ENCODE results near the gene HBA1.
"Not testable (repeated sequence)": the region's sequence is repeated elsewhere in the genome, so short reads cannot be mapped to it uniquely, and the experiment has no call there.

The HBA1 gene

DNA sequence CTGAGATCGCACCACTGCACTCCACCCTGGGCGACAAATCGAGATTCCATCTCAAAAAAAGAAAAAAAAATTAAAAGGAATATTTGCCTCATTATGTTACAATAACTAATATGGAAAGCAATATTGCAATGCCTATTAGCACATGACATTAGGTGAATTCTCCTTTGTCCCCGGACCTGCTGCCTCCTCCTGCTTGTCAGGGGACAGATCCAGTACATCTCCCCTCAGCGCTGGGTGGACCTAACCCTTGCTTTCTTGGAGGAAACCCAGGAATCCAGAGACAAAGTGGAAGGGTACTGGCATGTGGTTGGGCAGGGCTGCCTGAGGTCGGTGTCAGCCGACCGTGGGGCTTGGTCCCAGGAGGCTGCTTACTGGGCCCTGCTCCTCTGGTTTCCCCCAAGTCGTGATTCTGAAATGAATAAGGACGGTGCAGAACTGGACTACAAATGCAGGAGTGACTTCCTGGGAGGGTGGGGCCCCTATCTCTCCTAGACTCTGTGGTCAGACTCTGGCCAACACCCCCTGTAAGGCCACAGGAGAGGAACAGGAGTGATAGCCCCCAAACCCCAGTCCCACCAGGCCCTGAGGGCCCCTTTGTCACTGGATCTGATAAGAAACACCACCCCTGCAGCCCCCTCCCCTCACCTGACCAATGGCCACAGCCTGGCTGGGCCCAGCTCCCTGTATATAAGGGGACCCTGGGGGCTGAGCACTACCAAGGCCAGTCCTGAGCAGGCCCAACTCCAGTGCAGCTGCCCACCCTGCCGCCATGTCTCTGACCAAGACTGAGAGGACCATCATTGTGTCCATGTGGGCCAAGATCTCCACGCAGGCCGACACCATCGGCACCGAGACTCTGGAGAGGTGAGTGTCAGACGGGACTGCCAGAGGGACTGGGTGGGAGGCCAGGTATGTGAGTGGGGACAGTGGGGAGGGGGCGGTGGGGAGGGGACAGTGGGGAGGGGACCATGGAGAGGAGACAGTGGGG is 24.0 kb upstream of the HBA1 start, which contains the start of gene HBZ:
Gene HBZ, plus strand, starts transcription at position 504 of the 988 bp plus-strand sequence. Its CDS starts 266 bp downstream, at position 770.
- DNase-seq (ENCODE audit: insufficient read length, low spot score) = no peak
- FAIRE-seq = no peak
- no peak for TF ChIP-seq POLR2A (IDR thresholded peaks at IDR 0.05; ENCODE audit: low read depth, low read length)

DNA sequence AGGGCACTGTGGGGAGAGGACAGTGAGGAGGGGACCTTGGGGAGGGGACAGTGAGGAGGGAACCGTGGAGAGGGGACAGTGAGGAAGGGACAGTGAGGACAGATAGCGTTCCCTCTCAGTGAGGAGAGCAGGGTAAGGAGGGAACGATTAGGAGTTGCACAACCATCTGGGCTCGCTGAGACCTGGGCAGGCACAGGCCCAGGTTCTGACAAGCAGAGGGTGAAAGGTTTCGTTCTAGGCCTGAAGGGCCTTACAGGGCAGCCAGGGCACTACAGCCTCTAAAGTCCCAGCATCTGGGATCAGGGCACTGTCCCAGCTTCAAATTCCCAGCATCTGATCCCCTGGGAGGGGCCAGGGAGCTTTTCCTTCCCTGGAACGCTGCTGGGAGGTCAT is 23.4 kb upstream of the HBA1 start:
- FAIRE-seq; DNase-seq (ENCODE audit: insufficient read length, low spot score): not testable (repeated sequence)

DNA sequence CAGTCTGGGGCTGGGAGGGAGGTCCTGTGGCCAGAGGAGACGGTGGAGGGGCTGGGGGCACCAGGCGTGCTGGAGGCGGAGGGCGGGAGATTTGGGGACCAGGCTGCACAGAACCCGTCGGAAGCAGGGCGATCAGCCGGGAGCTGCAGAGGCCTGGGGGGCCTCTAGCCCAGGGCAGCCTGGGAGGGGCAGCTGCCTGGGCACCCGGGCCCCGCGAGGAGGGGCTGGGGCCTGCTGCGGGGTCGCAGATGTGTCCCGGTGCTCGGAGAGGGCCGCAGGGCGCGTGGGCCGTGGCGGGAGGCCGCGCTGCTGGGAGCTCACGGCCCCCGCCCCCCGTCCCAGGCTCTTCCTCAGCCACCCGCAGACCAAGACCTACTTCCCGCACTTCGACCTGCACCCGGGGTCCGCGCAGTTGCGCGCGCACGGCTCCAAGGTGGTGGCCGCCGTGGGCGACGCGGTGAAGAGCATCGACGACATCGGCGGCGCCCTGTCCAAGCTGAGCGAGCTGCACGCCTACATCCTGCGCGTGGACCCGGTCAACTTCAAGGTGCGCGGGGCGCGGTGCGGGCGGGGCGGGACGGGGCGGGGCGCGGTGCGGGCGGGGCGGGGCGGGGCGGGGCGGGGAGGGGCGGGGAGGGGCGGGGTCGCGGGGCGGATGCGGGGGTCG is 22.8 kb upstream of the HBA1 start:
- FAIRE-seq; DNase-seq (ENCODE audit: insufficient read length, low spot score): not testable (repeated sequence)

GRCh38 chr16:154217-155030 is 22.1 kb upstream of the HBA1 start:
- DNase-seq (ENCODE audit: insufficient read length, low spot score) (no peak), FAIRE-seq (no peak)
- no peak for TF ChIP-seq POLR2A (IDR thresholded peaks at IDR 0.05; ENCODE audit: low read depth, low read length)

- no peak for TF ChIP-seq POLR2A (IDR thresholded peaks at IDR 0.05; ENCODE audit: low read depth, low read length)
- DNase-seq (ENCODE audit: insufficient read length, low spot score) (no peak), FAIRE-seq (no peak)
These were observed 21.5 kb upstream of the HBA1 start for GRCh38 chr16:155031-155398.

GRCh38 chr16:159136-159849 is 17.2 kb upstream of the HBA1 start:
- no peak for TF ChIP-seq POLR2A (IDR thresholded peaks at IDR 0.05; ENCODE audit: low read depth, low read length)
- DNase-seq (ENCODE audit: insufficient read length, low spot score) = no peak
- no peak for FAIRE-seq

- DNase-seq (ENCODE audit: insufficient read length, low spot score); FAIRE-seq: not testable (repeated sequence)
These were observed 16.2 kb upstream of the HBA1 start for GRCh38 chr16:160242-160641.

DNA sequence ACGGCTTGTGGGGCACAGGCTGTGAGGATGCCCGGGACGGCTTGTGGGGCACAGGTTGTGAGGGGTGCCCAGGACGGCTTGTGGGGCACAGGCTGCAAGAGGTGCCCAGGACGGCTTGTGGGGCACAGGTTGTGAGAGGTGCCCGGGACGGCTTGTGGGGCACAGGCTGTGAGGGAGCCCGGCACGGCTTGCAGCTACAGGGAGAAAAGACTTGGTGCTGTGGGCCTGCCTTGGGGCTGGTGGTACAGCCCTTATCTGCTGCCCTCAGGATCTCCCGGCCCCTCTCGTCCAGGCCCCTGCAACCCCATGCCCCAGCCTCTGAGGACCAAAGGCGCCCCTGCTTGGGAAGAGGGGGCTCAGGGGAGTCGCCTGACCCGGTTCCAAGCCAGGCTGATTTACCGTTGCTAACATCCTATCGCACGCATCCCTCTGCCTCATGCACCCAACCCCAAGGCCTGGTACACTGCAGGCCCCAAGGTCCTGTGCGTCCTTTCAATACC is 15.7 kb upstream of the HBA1 start:
- TF ChIP-seq POLR2A (IDR thresholded peaks at IDR 0.05; ENCODE audit: low read depth, low read length) = no peak
- DNase-seq (ENCODE audit: insufficient read length, low spot score) (no peak), FAIRE-seq (no peak)

DNA sequence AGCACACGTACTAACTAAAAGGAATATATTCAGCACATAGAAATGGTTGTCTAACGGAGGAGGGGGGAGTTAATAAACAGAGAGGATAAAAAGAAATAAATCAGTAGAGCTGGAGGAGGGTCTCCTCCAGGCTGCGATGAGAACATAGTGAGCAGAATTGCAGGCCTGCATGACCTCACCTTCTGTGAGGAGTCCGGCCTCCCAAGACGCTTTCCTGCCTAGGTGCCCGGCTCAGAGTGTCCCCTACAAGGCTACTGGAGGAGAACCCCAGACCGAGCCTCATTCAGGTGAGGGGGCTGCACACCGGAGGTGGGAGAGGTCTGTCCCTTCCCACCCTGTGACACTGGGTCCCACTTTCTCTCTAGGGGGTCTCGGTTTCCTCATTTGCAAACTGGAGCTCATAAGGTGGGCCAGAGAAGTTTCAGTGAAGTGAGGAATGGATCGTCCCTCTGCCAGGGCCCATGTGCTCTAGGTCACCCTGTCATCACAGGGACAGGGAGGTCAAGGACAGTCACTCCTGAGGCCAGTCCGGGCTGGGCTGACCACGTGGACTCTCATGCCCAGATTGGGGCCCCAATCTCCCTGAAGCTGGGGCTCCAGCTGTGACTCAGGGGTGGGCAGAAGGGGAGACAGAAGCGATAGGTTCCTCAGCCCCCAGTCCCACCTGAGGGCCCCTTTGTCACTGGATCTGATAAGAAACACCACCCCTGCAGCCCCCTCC is 14.0 kb upstream of the HBA1 start:
- DNase-seq (ENCODE audit: insufficient read length, low spot score) = no peak
- no peak for TF ChIP-seq POLR2A (IDR thresholded peaks at IDR 0.05; ENCODE audit: low read depth, low read length)
- FAIRE-seq = no peak

DNA sequence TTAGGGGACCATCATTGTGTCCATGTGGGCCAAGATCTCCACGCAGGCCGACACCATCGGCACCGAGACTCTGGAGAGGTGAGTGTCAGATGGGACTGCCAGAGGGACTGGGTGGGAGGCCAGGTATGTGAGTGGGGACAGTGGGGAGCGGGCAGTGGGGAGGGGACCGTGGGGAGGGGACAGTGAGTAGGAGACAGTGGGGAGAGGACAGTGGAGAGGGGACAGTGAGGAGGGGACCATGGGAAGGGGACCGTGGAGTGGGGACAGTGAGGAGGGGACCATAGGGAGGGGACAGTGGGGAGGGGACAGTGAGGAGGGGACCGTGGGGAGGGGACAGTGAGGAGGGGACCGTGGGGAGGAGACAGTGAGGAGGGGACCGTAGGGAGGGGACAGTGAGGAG is 13.3 kb upstream of the HBA1 start:
- FAIRE-seq; DNase-seq (ENCODE audit: insufficient read length, low spot score): not testable (repeated sequence)

DNA sequence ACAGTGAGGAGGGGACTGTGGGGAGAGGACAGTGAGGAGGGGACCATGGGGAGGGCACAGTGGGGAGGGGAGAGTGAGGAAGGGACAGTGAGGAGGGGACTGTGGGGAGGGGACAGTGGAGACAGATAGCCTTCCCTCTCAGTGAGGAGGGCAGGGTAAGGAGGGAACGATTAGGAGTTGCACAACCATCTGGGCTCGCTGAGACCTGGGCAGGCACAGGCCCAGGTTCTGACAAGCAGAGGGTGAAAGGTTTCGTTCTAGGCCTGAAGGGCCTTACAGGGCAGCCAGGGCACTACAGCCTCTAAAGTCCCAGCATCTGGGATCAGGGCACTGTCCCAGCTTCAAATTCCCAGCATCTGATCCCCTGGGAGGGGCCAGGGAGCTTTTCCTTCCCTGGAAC is 12.8 kb upstream of the HBA1 start:
- not testable (repeated sequence) for FAIRE-seq

DNA sequence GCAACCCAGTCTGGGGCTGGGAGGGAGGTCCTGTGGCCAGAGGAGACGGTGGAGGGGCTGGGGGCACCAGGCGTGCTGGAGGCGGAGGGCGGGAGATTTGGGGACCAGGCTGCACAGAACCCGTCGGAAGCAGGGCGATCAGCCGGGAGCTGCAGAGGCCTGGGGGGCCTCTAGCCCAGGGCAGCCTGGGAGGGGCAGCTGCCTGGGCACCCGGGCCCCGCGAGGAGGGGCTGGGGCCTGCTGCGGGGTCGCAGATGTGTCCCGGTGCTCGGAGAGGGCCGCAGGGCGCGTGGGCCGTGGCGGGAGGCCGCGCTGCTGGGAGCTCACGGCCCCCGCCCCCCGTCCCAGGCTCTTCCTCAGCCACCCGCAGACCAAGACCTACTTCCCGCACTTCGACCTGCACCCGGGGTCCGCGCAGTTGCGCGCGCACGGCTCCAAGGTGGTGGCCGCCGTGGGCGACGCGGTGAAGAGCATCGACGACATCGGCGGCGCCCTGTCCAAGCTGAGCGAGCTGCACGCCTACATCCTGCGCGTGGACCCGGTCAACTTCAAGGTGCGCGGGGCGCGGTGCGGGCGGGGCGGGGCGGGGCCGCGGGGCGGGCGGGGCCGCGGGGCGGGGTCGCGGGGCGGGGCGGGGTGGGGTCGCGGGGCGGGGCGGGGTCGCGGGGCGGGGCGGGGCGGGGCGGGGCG is 12.2 kb upstream of the HBA1 start:
- not testable (repeated sequence) for FAIRE-seq; DNase-seq (ENCODE audit: insufficient read length, low spot score)

More for the DNA sequence above, 12.8 kb upstream of the HBA1 start:
- DNase-seq (ENCODE audit: insufficient read length, low spot score) = not testable (repeated sequence)

Measured in H54 (cell line).